SK-N-SH treated with all-trans-retinoic acid at 6 μM for 48 hours (cell line): ENCODE measurements around the gene MIPEP.

Source experiments
- GLIS3 ChIP-seq: fragments of 250-450 bp; sonication (Bioruptor Pico); IDR thresholded peaks from 2 replicates; pipeline ENCODE4 v1.5.0; 2020; ENCODE audit warnings: mild to moderate bottlenecking, moderate library complexity
- OSR1 ChIP-seq: fragments of 250-450 bp; sonication (Bioruptor Pico); IDR thresholded peaks from 2 replicates; pipeline ENCODE4 v1.8.0; 2022; ENCODE audit warnings: moderate library complexity, mild to moderate bottlenecking, inconsistent platforms
- ZC3H10 ChIP-seq: fragments of 250-450 bp; sonication (Bioruptor Pico); IDR thresholded peaks from 2 replicates; pipeline ENCODE4 v1.5.1; 2021; ENCODE audit warnings: mild to moderate bottlenecking, moderate library complexity
- ZFP3 ChIP-seq: fragments of 250-450 bp; sonication (Bioruptor Pico); IDR thresholded peaks from 2 replicates; pipeline ENCODE4 v1.5.0; 2020; ENCODE audit warnings: mild to moderate bottlenecking, moderate library complexity
- ZFP30 ChIP-seq: fragments of 450-650 bp; formaldehyde crosslinking; IDR thresholded peaks from 2 replicates; pipeline ENCODE4 v1.5.0; 2022; ENCODE audit warnings: mild to moderate bottlenecking, moderate library complexity
- TF ChIP-seq, protein P1 (sequence below): fragments of 250-450 bp; sonication (Bioruptor Pico); IDR thresholded peaks from 2 replicates; pipeline ENCODE4 v1.8.0; 2021; ENCODE audit warnings: low read depth, mild to moderate bottlenecking, moderate library complexity, borderline replicate concordance
- TF ChIP-seq, protein P2 (sequence below): fragments of 250-450 bp; sonication (Bioruptor Pico); IDR thresholded peaks from 2 replicates; pipeline ENCODE4 v1.5.1; 2021; ENCODE audit warnings: mild to moderate bottlenecking, moderate library complexity
- TF ChIP-seq, protein P3 (sequence below): fragments of 250-450 bp; sonication (Bioruptor Pico); IDR thresholded peaks from 2 replicates; pipeline ENCODE4 v1.8.0; 2020; ENCODE audit warnings: mild to moderate bottlenecking, moderate library complexity, borderline replicate concordance
- TF ChIP-seq, protein P4 (sequence below): fragments of 250-450 bp; sonication (Bioruptor Pico); IDR thresholded peaks from 2 replicates; pipeline ENCODE4 v1.5.1; 2020; ENCODE audit warnings: low read depth, mild to moderate bottlenecking, moderate library complexity

DNA sequence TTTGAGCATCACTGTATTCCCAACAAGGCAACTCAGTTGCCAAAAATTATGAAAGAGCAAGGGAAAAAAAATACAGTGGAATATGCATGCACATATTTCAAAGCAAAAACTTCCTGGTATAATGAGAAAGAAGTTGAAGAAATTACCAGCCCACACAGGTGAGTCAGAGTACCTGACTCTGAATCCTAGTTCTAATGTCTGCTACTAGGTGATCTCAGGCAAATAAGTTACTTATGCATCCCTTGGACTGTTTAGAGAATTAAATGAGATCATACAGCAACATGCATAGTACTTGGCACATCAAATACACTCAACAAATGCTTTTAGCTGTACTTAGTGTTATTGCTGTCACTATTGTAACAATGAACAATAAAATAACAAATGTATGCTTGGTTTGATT lies 144.9 kb downstream of the MIPEP start:
- TF ChIP-seq GLIS3 (CRISPR knock-in tag) (no peak), OSR1 (CRISPR knock-in tag) (no peak), ZFP30 (CRISPR knock-in tag) (no peak), ZC3H10 (CRISPR knock-in tag) (no peak), ZFP3 (CRISPR knock-in tag) (no peak)
- TF ChIP-seq, protein P1, sequence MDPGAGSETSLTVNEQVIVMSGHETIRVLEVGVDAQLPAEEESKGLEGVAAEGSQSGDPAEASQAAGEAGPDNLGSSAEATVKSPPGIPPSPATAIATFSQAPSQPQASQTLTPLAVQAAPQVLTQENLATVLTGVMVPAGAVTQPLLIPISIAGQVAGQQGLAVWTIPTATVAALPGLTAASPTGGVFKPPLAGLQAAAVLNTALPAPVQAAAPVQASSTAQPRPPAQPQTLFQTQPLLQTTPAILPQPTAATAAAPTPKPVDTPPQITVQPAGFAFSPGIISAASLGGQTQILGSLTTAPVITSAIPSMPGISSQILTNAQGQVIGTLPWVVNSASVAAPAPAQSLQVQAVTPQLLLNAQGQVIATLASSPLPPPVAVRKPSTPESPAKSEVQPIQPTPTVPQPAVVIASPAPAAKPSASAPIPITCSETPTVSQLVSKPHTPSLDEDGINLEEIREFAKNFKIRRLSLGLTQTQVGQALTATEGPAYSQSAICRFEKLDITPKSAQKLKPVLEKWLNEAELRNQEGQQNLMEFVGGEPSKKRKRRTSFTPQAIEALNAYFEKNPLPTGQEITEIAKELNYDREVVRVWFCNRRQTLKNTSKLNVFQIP (CRISPR knock-in tag), result no peak
- TF ChIP-seq, protein P2, sequence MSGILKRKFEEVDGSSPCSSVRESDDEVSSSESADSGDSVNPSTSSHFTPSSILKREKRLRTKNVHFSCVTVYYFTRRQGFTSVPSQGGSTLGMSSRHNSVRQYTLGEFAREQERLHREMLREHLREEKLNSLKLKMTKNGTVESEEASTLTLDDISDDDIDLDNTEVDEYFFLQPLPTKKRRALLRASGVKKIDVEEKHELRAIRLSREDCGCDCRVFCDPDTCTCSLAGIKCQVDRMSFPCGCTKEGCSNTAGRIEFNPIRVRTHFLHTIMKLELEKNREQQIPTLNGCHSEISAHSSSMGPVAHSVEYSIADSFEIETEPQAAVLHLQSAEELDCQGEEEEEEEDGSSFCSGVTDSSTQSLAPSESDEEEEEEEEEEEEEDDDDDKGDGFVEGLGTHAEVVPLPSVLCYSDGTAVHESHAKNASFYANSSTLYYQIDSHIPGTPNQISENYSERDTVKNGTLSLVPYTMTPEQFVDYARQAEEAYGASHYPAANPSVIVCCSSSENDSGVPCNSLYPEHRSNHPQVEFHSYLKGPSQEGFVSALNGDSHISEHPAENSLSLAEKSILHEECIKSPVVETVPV, result no peak
- TF ChIP-seq, protein P3, sequence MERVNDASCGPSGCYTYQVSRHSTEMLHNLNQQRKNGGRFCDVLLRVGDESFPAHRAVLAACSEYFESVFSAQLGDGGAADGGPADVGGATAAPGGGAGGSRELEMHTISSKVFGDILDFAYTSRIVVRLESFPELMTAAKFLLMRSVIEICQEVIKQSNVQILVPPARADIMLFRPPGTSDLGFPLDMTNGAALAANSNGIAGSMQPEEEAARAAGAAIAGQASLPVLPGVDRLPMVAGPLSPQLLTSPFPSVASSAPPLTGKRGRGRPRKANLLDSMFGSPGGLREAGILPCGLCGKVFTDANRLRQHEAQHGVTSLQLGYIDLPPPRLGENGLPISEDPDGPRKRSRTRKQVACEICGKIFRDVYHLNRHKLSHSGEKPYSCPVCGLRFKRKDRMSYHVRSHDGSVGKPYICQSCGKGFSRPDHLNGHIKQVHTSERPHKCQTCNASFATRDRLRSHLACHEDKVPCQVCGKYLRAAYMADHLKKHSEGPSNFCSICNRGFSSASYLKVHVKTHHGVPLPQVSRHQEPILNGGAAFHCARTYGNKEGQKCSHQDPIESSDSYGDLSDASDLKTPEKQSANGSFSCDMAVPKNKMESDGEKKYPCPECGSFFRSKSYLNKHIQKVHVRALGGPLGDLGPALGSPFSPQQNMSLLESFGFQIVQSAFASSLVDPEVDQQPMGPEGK (CRISPR knock-in tag), result no peak
- TF ChIP-seq, protein P4, sequence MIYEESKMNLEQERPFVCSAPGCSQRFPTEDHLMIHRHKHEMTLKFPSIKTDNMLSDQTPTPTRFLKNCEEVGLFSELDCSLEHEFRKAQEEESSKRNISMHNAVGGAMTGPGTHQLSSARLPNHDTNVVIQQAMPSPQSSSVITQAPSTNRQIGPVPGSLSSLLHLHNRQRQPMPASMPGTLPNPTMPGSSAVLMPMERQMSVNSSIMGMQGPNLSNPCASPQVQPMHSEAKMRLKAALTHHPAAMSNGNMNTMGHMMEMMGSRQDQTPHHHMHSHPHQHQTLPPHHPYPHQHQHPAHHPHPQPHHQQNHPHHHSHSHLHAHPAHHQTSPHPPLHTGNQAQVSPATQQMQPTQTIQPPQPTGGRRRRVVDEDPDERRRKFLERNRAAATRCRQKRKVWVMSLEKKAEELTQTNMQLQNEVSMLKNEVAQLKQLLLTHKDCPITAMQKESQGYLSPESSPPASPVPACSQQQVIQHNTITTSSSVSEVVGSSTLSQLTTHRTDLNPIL (CRISPR knock-in tag), result no peak
